IMR-90 (cell line): Measurements from ENCODE around the gene INPP1. TPM values are rescaled to one million over a fixed set of nuclear protein-coding genes. Genes with fewer than 3 reads are reported as not detected.

Experiments
- ATAC-seq: fragments of 200-7000 bp; cut with Tn5 transposase; 2 replicates; pipeline ENCODE4 v1.9.1; 2020; ENCODE audit warnings: low read depth, mild to moderate bottlenecking, moderate library complexity
- BruUV-seq: library from RNA; stranded (reverse); fragments of 400-500 nt; replicated peaks from 2 replicates; lab custom pipeline; 2021; lab: Mats Ljungman, UMichigan
- CTCF ChIA-PET: fragments of 300-600 bp; formaldehyde crosslinking; extraction: SDS; loops from one replicate; lab custom pipeline; 2021; ENCODE audit warnings: antibody characterized with exemption; lab: Yijun Ruan, JAX
- POLR2A ChIA-PET: fragments of 300-600 bp; sonication (Branson Sonifier 250); formaldehyde crosslinking; loops from one replicate; lab custom pipeline; 2022; ENCODE audit warnings: antibody characterized with exemption; ENCODE audit not compliant: unreplicated experiment; lab: Charles Lee
- DNase-seq: peaks from one replicate; pipeline ENCODE4 v3.0.0; 2013
- H2AFZ ChIP-seq: replicated peaks from 2 replicates; pipeline ENCODE3; 2013; ENCODE audit warnings: low read length, mild to moderate bottlenecking; ENCODE audit not compliant: poor library complexity
- H2AK5ac ChIP-seq: 2 replicates; pipeline ENCODE4 v1.6.1; 2013; ENCODE audit warnings: low read depth, low read length, inconsistent platforms
- H2AK9ac ChIP-seq: replicated peaks from 2 replicates; pipeline ENCODE3; 2013; ENCODE audit warnings: mild to moderate bottlenecking, low read depth, low read length, moderate library complexity; ENCODE audit not compliant: poor library complexity
- H2BK120ac ChIP-seq: 2 replicates; pipeline ENCODE4 v1.6.1; 2013; ENCODE audit warnings: low read depth, low read length, inconsistent platforms
- H2BK15ac ChIP-seq: 3 replicates; pipeline ENCODE4 v1.6.1; 2013; ENCODE audit warnings: low read depth, low read length, inconsistent platforms
- H2BK20ac ChIP-seq: 2 replicates; pipeline ENCODE4 v1.6.1; 2013; ENCODE audit warnings: low read depth, mild to moderate bottlenecking, inconsistent platforms, low read length, moderate library complexity
- H2BK5ac ChIP-seq: 2 replicates; pipeline ENCODE4 v1.6.1; 2013; ENCODE audit warnings: mild to moderate bottlenecking, low read depth, low read length, inconsistent platforms; ENCODE audit not compliant: poor library complexity, severe bottlenecking
- H3K14ac ChIP-seq: replicated peaks from 2 replicates; pipeline ENCODE4 v1.6.1; 2013; ENCODE audit warnings: low read depth, low read length, inconsistent platforms
- H3K18ac ChIP-seq: 2 replicates; pipeline ENCODE4 v1.6.1; 2013; ENCODE audit warnings: low read depth, low read length, control low read depth
- H3K23ac ChIP-seq: 2 replicates; pipeline ENCODE4 v1.6.1; 2013; ENCODE audit warnings: low read depth, low read length, inconsistent platforms
- H3K27ac ChIP-seq: 2 replicates; pipeline ENCODE4 v1.5.1; 2013; ENCODE audit warnings: mild to moderate bottlenecking, control low read depth, low read length; ENCODE audit not compliant: insufficient read depth
- H3K27me3 ChIP-seq: 2 replicates; pipeline ENCODE4 v1.6.1; 2013; ENCODE audit warnings: low read length; ENCODE audit not compliant: control insufficient read depth, insufficient read depth
- H3K36me3 ChIP-seq: 2 replicates; pipeline ENCODE4 v1.6.1; 2013; ENCODE audit warnings: low read length, mixed read lengths; ENCODE audit not compliant: control insufficient read depth, insufficient read depth
- H3K4ac ChIP-seq: 2 replicates; pipeline ENCODE4 v1.6.1; 2013; ENCODE audit warnings: low read depth, low read length, inconsistent platforms
- H3K4me1 ChIP-seq: 2 replicates; pipeline ENCODE4 v1.6.1; 2013; ENCODE audit warnings: low read length, mixed read lengths; ENCODE audit not compliant: control insufficient read depth, insufficient read depth
- H3K4me2 ChIP-seq: 2 replicates; pipeline ENCODE4 v1.6.1; 2013; ENCODE audit warnings: low read depth, mild to moderate bottlenecking, control low read depth, low read length, moderate library complexity
- H3K4me3 ChIP-seq: 2 replicates; pipeline ENCODE4 v1.5.1; 2013; ENCODE audit warnings: low read depth, mild to moderate bottlenecking, control low read depth, low read length, moderate library complexity; ENCODE audit not compliant: insufficient read depth
- H3K56ac ChIP-seq: 2 replicates; pipeline ENCODE4 v1.6.1; 2013; ENCODE audit warnings: low read length, inconsistent platforms; ENCODE audit not compliant: insufficient read depth; ENCODE audit errors: extremely low read depth
- H3K79me1 ChIP-seq, 2 experiments: 2 replicates each; pipeline ENCODE4 v1.6.1; 2013; ENCODE audit warnings: low read length in 2 of 2, inconsistent platforms in 1 of 2, low read depth in 1 of 2
- H3K9ac ChIP-seq: 2 replicates; pipeline ENCODE4 v1.6.1; 2013; ENCODE audit warnings: low read depth, low read length, control low read depth
- H3K9me1 ChIP-seq: 2 replicates; pipeline ENCODE4 v1.6.1; 2013; ENCODE audit warnings: low read length, inconsistent platforms; ENCODE audit not compliant: insufficient read depth
- H3K9me3 ChIP-seq: 2 replicates; pipeline ENCODE4 v1.6.1; 2013; ENCODE audit warnings: low read length; ENCODE audit not compliant: control insufficient read depth, insufficient read depth
- H4K20me1 ChIP-seq: 2 replicates; pipeline ENCODE4 v1.6.1; 2013; ENCODE audit warnings: low read length, inconsistent platforms; ENCODE audit not compliant: insufficient read depth
- H4K5ac ChIP-seq: 2 replicates; pipeline ENCODE4 v1.6.1; 2013; ENCODE audit warnings: mild to moderate bottlenecking, low read depth, low read length, control low read depth
- H4K8ac ChIP-seq, 2 experiments: 2 replicates each; pipeline ENCODE4 v1.6.1; 2013; ENCODE audit warnings: low read depth in 2 of 2, low read length in 2 of 2, control low read depth in 1 of 2, inconsistent platforms in 1 of 2
- H4K91ac ChIP-seq: 2 replicates; pipeline ENCODE4 v1.6.1; 2013; ENCODE audit warnings: low read depth, low read length, inconsistent platforms; ENCODE audit not compliant: insufficient read depth
- BHLHE40 ChIP-seq: fragments of 150-350 bp; IDR thresholded peaks from 2 replicates; pipeline ENCODE4 v1.6.1; 2016; ENCODE audit warnings: mild to moderate bottlenecking, low read depth, low read length
- CEBPB ChIP-seq: IDR thresholded peaks from 2 replicates; pipeline ENCODE4 v1.6.1; 2012; ENCODE audit warnings: low read depth, low read length, improper control_type of control experiment
- CHD1 ChIP-seq: IDR thresholded peaks from 2 replicates; pipeline ENCODE4 v1.6.1; 2012; ENCODE audit warnings: low read depth, low read length, improper control_type of control experiment
- FOS ChIP-seq: fragments of 150-350 bp; IDR thresholded peaks from 2 replicates; pipeline ENCODE4 v1.6.1; 2016; ENCODE audit warnings: low read depth, low read length
- MAFK ChIP-seq: IDR thresholded peaks from 2 replicates; pipeline ENCODE4 v1.6.1; 2012; ENCODE audit warnings: low read depth, low read length, improper control_type of control experiment
- MAZ ChIP-seq: IDR thresholded peaks from 2 replicates; pipeline ENCODE4 v1.6.1; 2012; ENCODE audit warnings: low read depth, mild to moderate bottlenecking, low read length, improper control_type of control experiment, moderate library complexity, borderline replicate concordance
- MXI1 ChIP-seq: IDR thresholded peaks from 2 replicates; pipeline ENCODE4 v1.6.1; 2012; ENCODE audit warnings: low read depth, mild to moderate bottlenecking, low read length, moderate library complexity, borderline replicate concordance
- POLR2A ChIP-seq: IDR thresholded peaks from 2 replicates; pipeline ENCODE4 v1.6.1; 2012; ENCODE audit warnings: mild to moderate bottlenecking, low read depth, low read length
- RAD21 ChIP-seq: IDR thresholded peaks from 2 replicates; pipeline ENCODE4 v1.6.1; 2012; ENCODE audit warnings: low read length, improper control_type of control experiment
- RCOR1 ChIP-seq: IDR thresholded peaks from 2 replicates; pipeline ENCODE4 v1.6.1; 2012; ENCODE audit warnings: mild to moderate bottlenecking, low read length, improper control_type of control experiment; ENCODE audit not compliant: insufficient replicate concordance
- RFX5 ChIP-seq: IDR thresholded peaks from 2 replicates; pipeline ENCODE4 v1.8.0; 2012; ENCODE audit warnings: low read depth, mild to moderate bottlenecking, low read length, moderate library complexity
- WGBS, 2 experiments: methylation state at CpG; one replicate each; pipeline versions ENCODE4 v1.1.5 to v1.1.7; 2013; ENCODE audit warnings: missing lambda C conversion rate in 2 of 2; ENCODE audit not compliant: insufficient read length in 1 of 2; ENCODE audit errors: extremely low coverage in 2 of 2; 5-methylcytosine and 5-hydroxymethylcytosine counted together
- dilution Hi-C: fragments of 300-500 bp; cut with HindIII; formaldehyde crosslinking; loops from one replicate; pipeline ENCODE4 v1.14.3; 2018; ENCODE audit warnings: low sequenced_read_pairs; ENCODE audit not compliant: unreplicated experiment
- in situ Hi-C: fragments of 300-500 bp; cut with MboI; formaldehyde crosslinking; loops from 3 replicates; pipeline ENCODE4 v1.14.3; 2019; ENCODE audit warnings: low sequenced_read_pairs, inconsistent platforms, mixed read lengths
- intact Hi-C: fragments of 100-400 bp; cut with micrococcal nuclease; formaldehyde crosslinking; loops from 2 replicates; pipeline ENCODE4 v1.10.0; 2022
- polyA plus RNA-seq, 3 experiments: library from polyadenylated mRNA; depleted of rRNA; stranded (reverse); fragments of >200 nt; gene quantifications; 2 replicates each; pipeline ENCODE4 v1.2.3, GENCODE V29; 2012; ENCODE audit warnings: low replicate concordance in 1 of 3
- total RNA-seq: library from RNA; depleted of rRNA; stranded (reverse); fragments of >200 nt; gene quantifications from 2 replicates; pipeline ENCODE4 v1.2.3, GENCODE V29; 2012
- TF ChIP-seq, protein P1 (sequence below): conservative IDR thresholded peaks from 2 replicates; pipeline ENCODE4 v1.5.1; 2012; ENCODE audit warnings: mild to moderate bottlenecking, low read depth, low read length, improper control_type of control experiment
- TF ChIP-seq, protein P2 (sequence below): fragments of 150-350 bp; IDR thresholded peaks from 2 replicates; pipeline ENCODE4 v1.6.1; 2017; ENCODE audit warnings: mild to moderate bottlenecking, antibody characterized with exemption, low read length, low read depth
- TF ChIP-seq, protein P3 (sequence below): fragments of 150-350 bp; IDR thresholded peaks from 2 replicates; pipeline ENCODE4 v1.6.1; 2016; ENCODE audit warnings: low read depth, mild to moderate bottlenecking, low read length, moderate library complexity, borderline replicate concordance

INPP1 gene
- total and polyA plus RNA-seq, 2 of the 4 experiments (the other 2 are of a cell fraction) = 4.1 to 10.1 TPM

DNA sequence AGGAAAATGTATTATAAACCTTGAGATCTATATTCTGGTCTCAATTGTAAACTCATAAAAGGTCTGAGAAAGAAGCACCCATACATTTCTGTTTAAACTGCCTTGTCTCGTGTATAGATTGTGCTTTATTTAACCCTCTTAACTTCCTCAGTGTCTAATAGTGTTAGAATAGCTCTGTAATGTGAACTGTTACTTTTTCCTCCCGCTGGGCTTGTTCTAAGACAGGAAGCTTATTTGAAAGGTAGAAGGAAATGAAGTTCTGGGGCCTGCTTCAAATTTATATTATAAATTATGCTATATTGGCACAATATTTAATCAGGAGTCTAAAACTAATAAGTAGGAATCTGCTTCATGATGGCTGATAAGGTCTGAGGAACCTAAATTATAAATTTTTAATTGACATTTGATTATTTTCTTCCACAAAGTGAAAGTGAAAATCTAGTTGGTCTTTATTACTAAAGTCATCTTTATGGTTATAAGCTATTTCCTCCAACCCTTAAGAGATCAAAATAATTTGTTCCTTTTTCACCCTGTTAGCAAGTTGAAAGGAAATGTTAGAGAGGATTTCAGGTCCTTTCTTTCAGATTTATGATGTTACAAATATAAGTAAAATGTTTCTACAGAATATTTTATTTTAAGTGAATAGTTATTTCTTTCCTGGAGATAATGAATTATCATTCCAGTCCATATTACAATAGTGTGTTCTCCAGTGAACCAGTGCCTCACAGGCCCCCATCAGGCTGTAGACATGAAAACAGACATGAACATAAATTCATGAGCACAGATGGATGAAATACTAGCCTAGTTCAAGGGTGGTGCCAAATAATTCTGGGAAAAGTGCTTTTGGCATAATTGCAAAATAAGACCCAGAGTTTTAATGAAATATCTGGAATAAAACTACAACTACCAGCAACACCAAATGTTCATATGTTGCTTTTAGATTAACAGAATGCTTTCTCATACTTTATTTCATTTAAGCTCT, 72.7 kb downstream of the INPP1 start:
- no peak for DNase-seq
- no CpG with 5 or more reads among the region's 2 CpGs for WGBS, 2 experiments
- ATAC-seq = no peak
- Histone ChIP-seq H3K79me1 (no peaks in the 10 kb centered on the region), H4K20me1 (no peaks in the 10 kb centered on the region), H3K23ac (no peak overlapping the region), H3K4me1 (peaks cover 2% of the 10 kb centered on the region; the same call in 1 of the 2 replicates), H2AK9ac (no peak overlapping the region), H2BK20ac (no peak overlapping the region), H2AK5ac (no peak overlapping the region), H3K14ac (no peak overlapping the region), H3K4me3 (no peak overlapping the region), H3K4ac (no peak overlapping the region), H2BK15ac (no peak overlapping the region), H2BK5ac (no peak overlapping the region), H3K4me2 (no peak overlapping the region), H3K36me3 (no peaks in the 10 kb centered on the region), H2AFZ (no peak overlapping the region), H3K18ac (no peak overlapping the region), H4K5ac (no peak overlapping the region), H4K8ac (no peak overlapping the region), H3K9me1 (no peaks in the 10 kb centered on the region), H2BK120ac (no peak overlapping the region), H3K9ac (no peak overlapping the region), H3K27me3 (no peaks in the 10 kb centered on the region), H4K91ac (no peak overlapping the region), H3K56ac (no peak overlapping the region), H3K9me3 (no peaks in the 10 kb centered on the region), H3K27ac (no peak overlapping the region)
- intact Hi-C loops (loop anchor here (2.0 kb wide), 1 partner anchor 23 kb away; no protein-coding TSS in a partner anchor), in situ Hi-C loops (loop anchor here (10.0 kb wide), 1 partner anchor 89 kb away; no protein-coding TSS in a partner anchor), dilution Hi-C loops (no loop called here)
- POLR2A ChIA-PET = no interaction called here
- CTCF ChIA-PET = no interaction called here
- no TSS peak for BruUV-seq
- TF ChIP-seq RFX5 = no peak
- TF ChIP-seq CEBPB = no peak
- TF ChIP-seq POLR2A = no peak
- TF ChIP-seq MAZ = no peak
- TF ChIP-seq, protein P1, sequence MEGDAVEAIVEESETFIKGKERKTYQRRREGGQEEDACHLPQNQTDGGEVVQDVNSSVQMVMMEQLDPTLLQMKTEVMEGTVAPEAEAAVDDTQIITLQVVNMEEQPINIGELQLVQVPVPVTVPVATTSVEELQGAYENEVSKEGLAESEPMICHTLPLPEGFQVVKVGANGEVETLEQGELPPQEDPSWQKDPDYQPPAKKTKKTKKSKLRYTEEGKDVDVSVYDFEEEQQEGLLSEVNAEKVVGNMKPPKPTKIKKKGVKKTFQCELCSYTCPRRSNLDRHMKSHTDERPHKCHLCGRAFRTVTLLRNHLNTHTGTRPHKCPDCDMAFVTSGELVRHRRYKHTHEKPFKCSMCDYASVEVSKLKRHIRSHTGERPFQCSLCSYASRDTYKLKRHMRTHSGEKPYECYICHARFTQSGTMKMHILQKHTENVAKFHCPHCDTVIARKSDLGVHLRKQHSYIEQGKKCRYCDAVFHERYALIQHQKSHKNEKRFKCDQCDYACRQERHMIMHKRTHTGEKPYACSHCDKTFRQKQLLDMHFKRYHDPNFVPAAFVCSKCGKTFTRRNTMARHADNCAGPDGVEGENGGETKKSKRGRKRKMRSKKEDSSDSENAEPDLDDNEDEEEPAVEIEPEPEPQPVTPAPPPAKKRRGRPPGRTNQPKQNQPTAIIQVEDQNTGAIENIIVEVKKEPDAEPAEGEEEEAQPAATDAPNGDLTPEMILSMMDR = no peak
- no peak for TF ChIP-seq MXI1
- TF ChIP-seq RAD21 = no peak
- TF ChIP-seq BHLHE40 = no peak
- TF ChIP-seq RCOR1 = no peak
- no peak for TF ChIP-seq CHD1
- TF ChIP-seq, protein P2, sequence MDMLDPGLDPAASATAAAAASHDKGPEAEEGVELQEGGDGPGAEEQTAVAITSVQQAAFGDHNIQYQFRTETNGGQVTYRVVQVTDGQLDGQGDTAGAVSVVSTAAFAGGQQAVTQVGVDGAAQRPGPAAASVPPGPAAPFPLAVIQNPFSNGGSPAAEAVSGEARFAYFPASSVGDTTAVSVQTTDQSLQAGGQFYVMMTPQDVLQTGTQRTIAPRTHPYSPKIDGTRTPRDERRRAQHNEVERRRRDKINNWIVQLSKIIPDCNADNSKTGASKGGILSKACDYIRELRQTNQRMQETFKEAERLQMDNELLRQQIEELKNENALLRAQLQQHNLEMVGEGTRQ = no peak
- no peak for TF ChIP-seq FOS
- TF ChIP-seq MAFK = no peak
- TF ChIP-seq, protein P3, sequence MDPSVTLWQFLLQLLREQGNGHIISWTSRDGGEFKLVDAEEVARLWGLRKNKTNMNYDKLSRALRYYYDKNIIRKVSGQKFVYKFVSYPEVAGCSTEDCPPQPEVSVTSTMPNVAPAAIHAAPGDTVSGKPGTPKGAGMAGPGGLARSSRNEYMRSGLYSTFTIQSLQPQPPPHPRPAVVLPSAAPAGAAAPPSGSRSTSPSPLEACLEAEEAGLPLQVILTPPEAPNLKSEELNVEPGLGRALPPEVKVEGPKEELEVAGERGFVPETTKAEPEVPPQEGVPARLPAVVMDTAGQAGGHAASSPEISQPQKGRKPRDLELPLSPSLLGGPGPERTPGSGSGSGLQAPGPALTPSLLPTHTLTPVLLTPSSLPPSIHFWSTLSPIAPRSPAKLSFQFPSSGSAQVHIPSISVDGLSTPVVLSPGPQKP = no peak
